Panc1 (cell line): ENCODE results near the gene UBE2N. TPM values are rescaled to one million over a fixed set of nuclear protein-coding genes. Genes with fewer than 3 reads are reported as not detected.

Source experiments
- ATAC-seq: fragments of 200-7000 bp; cut with Tn5 transposase; 2 replicates; pipeline ENCODE4 v1.9.1; 2020; ENCODE audit warnings: mild to moderate bottlenecking, moderate library complexity
- BruUV-seq: library from RNA; stranded (reverse); fragments of 400-500 nt; replicated peaks from 2 replicates; lab custom pipeline; 2021; lab: Mats Ljungman, UMichigan
- CTCF ChIA-PET: fragments of 300-600 bp; sonication (Branson Sonifier 250); formaldehyde crosslinking; loops from one replicate; lab custom pipeline; 2022; ENCODE audit warnings: antibody characterized with exemption; lab: Charles Lee
- POLR2A ChIA-PET: fragments of 300-600 bp; sonication (Branson Sonifier 250); formaldehyde crosslinking; loops from one replicate; lab custom pipeline; 2022; ENCODE audit warnings: antibody characterized with exemption; lab: Charles Lee
- DNase-seq: peaks from one replicate; pipeline ENCODE4 v3.0.0-alpha.2; 2010; ENCODE audit warnings: low read depth, low spot score
- H3K27ac ChIP-seq: 2 replicates; pipeline ENCODE4 v1.5.1; 2011; ENCODE audit warnings: mild to moderate bottlenecking, low read length, inconsistent platforms
- H3K27me3 ChIP-seq: fragments of 200-500 bp; sonication (Bioruptor generic); 2 replicates; pipeline ENCODE4 v1.6.0; 2014; ENCODE audit warnings: low read length, inconsistent platforms; ENCODE audit not compliant: control insufficient read depth, insufficient read depth
- H3K36me3 ChIP-seq: fragments of 200-500 bp; sonication (Bioruptor generic); 2 replicates; pipeline ENCODE4 v1.5.1; 2014; ENCODE audit warnings: inconsistent platforms, mild to moderate bottlenecking, low read length, moderate library complexity; ENCODE audit not compliant: control insufficient read depth, insufficient read depth
- H3K4me1 ChIP-seq: 2 replicates; pipeline ENCODE4 v1.5.1; 2011; ENCODE audit warnings: inconsistent platforms, mild to moderate bottlenecking, low read length, moderate library complexity; ENCODE audit not compliant: control insufficient read depth, insufficient read depth
- H3K4me3 ChIP-seq, 2 experiments: 2 replicates each; pipeline ENCODE4 v1.5.1; 2011 to 2012; ENCODE audit warnings: low read depth in 2 of 2, low read length in 2 of 2, mild to moderate bottlenecking in 2 of 2, inconsistent platforms in 1 of 2, moderate library complexity in 1 of 2
- H3K9me3 ChIP-seq: fragments of 200-500 bp; sonication (Bioruptor generic); 2 replicates; pipeline ENCODE4 v1.5.1; 2014; ENCODE audit warnings: low read depth, mild to moderate bottlenecking, inconsistent platforms, low read length, moderate library complexity; ENCODE audit not compliant: control insufficient read depth, insufficient read depth
- CTCF ChIP-seq: fragments of 450-650 bp; IDR thresholded peaks from 2 replicates; pipeline ENCODE4 v1.5.1; 2017; ENCODE audit warnings: mild to moderate bottlenecking
- POLR2AphosphoS5 ChIP-seq: IDR thresholded peaks from 2 replicates; pipeline ENCODE4 v1.6.1; 2012; ENCODE audit warnings: mild to moderate bottlenecking, low read depth, low read length, moderate library complexity
- SIN3A ChIP-seq: IDR thresholded peaks from 2 replicates; pipeline ENCODE4 v1.6.1; 2012; ENCODE audit warnings: low read depth, mild to moderate bottlenecking, low read length, moderate library complexity, borderline replicate concordance; ENCODE audit not compliant: insufficient read depth
- TCF7L2 ChIP-seq: IDR thresholded peaks from 2 replicates; pipeline ENCODE4 v1.6.1; 2011; ENCODE audit warnings: mild to moderate bottlenecking, low read depth, low read length, inconsistent platforms
- in situ Hi-C: cut with HindIII; loops from 2 replicates; pipeline ENCODE4 v1.10.0; 2016; ENCODE audit warnings: low sequenced_read_pairs, low pct_unique_long_range_greater_than_20kb
- intact Hi-C: fragments of 100-400 bp; cut with micrococcal nuclease; formaldehyde crosslinking; loops from one replicate; pipeline ENCODE4 v1.10.0; 2022; ENCODE audit not compliant: unreplicated experiment
- total RNA-seq: library from RNA; stranded (reverse); gene quantifications from one replicate; pipeline ENCODE4 v1.2.1, GENCODE V29; 2021; ENCODE audit not compliant: unreplicated experiment
- TF ChIP-seq, protein P1 (sequence below), 2 experiments: IDR thresholded peaks; 2 replicates each; pipeline ENCODE4 v1.6.1; 2011 to 2012; ENCODE audit warnings: low read depth in 2 of 2, control low read depth in 1 of 2, low read length in 1 of 2, mild to moderate bottlenecking in 1 of 2, moderate library complexity in 1 of 2; ENCODE audit not compliant: insufficient read depth in 1 of 2

The UBE2N gene
- total RNA-seq, 1 experiment from 2014 or later = 150 TPM

DNA sequence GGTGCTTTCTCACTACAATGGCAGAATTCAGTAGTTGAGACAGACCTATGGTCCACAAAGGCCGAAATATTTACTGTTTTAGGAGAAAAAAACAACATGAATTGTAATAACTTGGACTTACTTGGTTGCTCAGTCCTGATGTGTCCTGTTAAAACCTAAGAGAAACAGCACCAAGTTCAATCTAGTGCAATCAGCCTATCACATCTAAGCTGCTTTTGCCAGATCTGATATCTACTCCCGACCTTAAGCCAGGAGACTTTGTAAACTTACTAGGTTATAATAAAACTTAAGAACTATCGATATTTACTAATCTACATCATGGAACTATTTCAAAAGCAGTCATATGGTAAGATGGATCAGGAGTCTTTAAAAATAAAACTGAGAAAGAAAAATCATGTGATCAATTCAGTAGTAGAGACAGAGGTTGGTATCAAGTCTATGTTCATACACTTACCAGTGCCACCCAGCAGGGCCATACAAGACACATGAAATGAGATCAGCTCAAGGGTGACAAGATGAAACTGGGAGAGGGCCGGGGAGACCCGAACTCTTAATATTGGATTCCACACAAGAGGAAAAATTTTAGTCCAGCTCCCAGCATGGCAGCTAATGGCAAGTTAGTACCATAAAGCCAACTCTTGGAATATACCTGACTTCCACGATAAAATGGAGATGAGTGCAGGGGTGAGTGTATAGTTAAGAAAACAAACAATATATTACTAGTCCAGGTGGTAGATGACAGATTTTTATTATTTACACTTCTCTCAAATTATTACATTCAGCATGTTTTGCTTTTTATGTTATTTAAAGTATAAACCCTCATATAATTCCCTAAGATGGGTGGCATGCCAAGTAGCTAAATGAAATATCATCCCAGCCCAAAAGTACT, 36.5 kb downstream of the UBE2N start:
- H3K27ac ChIP-seq = no peak overlapping the region
- no peak overlapping the region for H3K4me3 ChIP-seq
- in situ Hi-C loops = no loop called here
- H3K4me1 ChIP-seq = peaks cover 2% of the 10 kb centered on the region; the same call in 1 of the 2 replicates
- ChIA-PET POLR2A (interaction anchor here (0.6 to 1.0 kb wide), 4 partner anchors 13 to 58 kb away, joined by 3 to 8 read pairs (median 3); no protein-coding TSS in a partner anchor), CTCF (interaction anchor here (0.7 kb wide), 1 partner anchor 479 kb away, joined by 4 read pairs; no protein-coding TSS in a partner anchor)
- no peaks in the 10 kb centered on the region for H3K9me3 ChIP-seq
- intact Hi-C loops = no loop called here
- H3K36me3 ChIP-seq = peaks cover 6% of the 10 kb centered on the region; the same call in 1 of the 2 replicates
- ATAC-seq = no peak
- BruUV-seq = no TSS peak
- TF ChIP-seq POLR2AphosphoS5 (no peak; the same call in 1 of the 2 replicates), TCF7L2 (no peak), CTCF (no peak), SIN3A (no peak)
- TF ChIP-seq, protein P1, sequence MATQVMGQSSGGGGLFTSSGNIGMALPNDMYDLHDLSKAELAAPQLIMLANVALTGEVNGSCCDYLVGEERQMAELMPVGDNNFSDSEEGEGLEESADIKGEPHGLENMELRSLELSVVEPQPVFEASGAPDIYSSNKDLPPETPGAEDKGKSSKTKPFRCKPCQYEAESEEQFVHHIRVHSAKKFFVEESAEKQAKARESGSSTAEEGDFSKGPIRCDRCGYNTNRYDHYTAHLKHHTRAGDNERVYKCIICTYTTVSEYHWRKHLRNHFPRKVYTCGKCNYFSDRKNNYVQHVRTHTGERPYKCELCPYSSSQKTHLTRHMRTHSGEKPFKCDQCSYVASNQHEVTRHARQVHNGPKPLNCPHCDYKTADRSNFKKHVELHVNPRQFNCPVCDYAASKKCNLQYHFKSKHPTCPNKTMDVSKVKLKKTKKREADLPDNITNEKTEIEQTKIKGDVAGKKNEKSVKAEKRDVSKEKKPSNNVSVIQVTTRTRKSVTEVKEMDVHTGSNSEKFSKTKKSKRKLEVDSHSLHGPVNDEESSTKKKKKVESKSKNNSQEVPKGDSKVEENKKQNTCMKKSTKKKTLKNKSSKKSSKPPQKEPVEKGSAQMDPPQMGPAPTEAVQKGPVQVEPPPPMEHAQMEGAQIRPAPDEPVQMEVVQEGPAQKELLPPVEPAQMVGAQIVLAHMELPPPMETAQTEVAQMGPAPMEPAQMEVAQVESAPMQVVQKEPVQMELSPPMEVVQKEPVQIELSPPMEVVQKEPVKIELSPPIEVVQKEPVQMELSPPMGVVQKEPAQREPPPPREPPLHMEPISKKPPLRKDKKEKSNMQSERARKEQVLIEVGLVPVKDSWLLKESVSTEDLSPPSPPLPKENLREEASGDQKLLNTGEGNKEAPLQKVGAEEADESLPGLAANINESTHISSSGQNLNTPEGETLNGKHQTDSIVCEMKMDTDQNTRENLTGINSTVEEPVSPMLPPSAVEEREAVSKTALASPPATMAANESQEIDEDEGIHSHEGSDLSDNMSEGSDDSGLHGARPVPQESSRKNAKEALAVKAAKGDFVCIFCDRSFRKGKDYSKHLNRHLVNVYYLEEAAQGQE (IDR thresholded peaks at IDR 0.05; ENCODE audit: insufficient read depth in 1 of 2, low read depth in 2 of 2, low read length in 1 of 2) = no peak
- H3K27me3 ChIP-seq = no peaks in the 10 kb centered on the region
- DNase-seq = no peak

DNA sequence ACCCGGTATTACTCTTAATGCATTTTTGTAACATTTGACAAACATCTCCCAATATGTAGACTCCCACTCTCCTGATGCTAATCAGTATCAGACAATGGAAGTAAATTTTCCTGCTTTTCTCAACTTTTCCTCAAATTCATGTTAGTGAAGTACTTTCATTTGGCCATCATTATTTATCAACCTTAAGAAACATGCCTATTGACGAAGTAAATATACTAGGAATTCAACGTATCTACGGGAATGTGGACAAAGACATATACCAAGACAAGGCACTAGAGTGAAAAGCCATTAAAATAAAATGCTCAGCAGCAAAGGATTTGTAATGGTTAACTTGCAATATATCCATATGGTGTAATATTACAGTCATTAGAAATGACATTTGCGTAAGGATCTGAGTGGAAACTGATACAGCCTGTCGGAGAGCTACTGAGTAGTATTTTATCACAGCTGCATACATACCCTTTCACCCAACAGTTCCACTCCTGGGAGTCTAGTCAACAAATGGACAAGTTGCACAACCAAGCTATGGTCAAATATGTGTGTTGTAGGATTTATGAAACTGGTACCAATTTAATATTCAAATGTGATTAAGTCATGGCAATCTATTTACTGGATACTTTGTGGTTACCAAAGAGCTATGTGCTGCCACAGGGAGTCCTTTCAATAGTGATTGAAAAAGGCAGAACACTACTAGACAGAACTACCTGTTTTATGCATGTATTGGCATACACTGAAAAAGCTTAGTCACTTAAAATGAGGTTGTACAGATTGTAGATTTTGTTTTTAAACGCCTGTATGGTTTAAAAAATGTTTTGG, 37.6 kb downstream of the UBE2N start:
- Histone ChIP-seq H3K27ac (no peak overlapping the region), H3K9me3 (no peaks in the 10 kb centered on the region), H3K27me3 (no peaks in the 10 kb centered on the region), H3K4me1 (peaks cover 2% of the 10 kb centered on the region; the same call in 1 of the 2 replicates), H3K36me3 (peaks cover 3% of the 10 kb centered on the region; the same call in 1 of the 2 replicates), H3K4me3 (no peak overlapping the region)
- intact Hi-C loops = no loop called here
- DNase-seq (no peak), ATAC-seq (no peak)
- in situ Hi-C loops = no loop called here
- TF ChIP-seq SIN3A = no peak
- no peak for TF ChIP-seq TCF7L2
- no peak for TF ChIP-seq CTCF
- TF ChIP-seq, protein P1 (IDR thresholded peaks at IDR 0.05; ENCODE audit: insufficient read depth in 1 of 2, low read depth in 2 of 2, low read length in 1 of 2) = no peak
- no peak for TF ChIP-seq POLR2AphosphoS5
- CTCF ChIA-PET = no interaction called here
- POLR2A ChIA-PET = interaction anchor here (0.6 kb wide), 1 partner anchor 1313 kb away, joined by 3 read pairs; no protein-coding TSS in a partner anchor
- BruUV-seq = no TSS peak
